NCI-H1417 treated with DMSO at 0.1 percent for 48 hours (cell line): ENCODE results near the gene MBD5.

Experiments
- DNase-seq: peaks from one replicate; lab custom pipeline; 2025; lab: John Stamatoyannopoulos, UW

The MBD5 gene

GRCh38 chr2:148124271-148124670, 103.4 kb downstream of the MBD5 start:
- no peak for DNase-seq

GRCh38 chr2:148130581-148130980, 109.7 kb downstream of the MBD5 start:
- DNase-seq: no peak

- no peak for DNase-seq
Measured at GRCh38 chr2:148132412-148132811, 111.5 kb downstream of the MBD5 start.

- no peak for DNase-seq
Measured at GRCh38 chr2:148135705-148136104, 114.8 kb downstream of the MBD5 start.

GRCh38 chr2:148136441-148136840, 115.5 kb downstream of the MBD5 start:
- DNase-seq: no peak

GRCh38 chr2:148161909-148162435, 141.1 kb downstream of the MBD5 start:
- no peak for DNase-seq

GRCh38 chr2:148162871-148163270, 142.0 kb downstream of the MBD5 start:
- DNase-seq: no peak

- no peak for DNase-seq
Measured at GRCh38 chr2:148165975-148166374, 145.1 kb downstream of the MBD5 start.

GRCh38 chr2:148167241-148167766, 146.4 kb downstream of the MBD5 start:
- DNase-seq: no peak

- DNase-seq: no peak
Measured at GRCh38 chr2:148167855-148168254, 147.0 kb downstream of the MBD5 start.

GRCh38 chr2:148172131-148172753, 151.4 kb downstream of the MBD5 start:
- DNase-seq: no peak

- no peak for DNase-seq
Measured at GRCh38 chr2:148173168-148173567, 152.3 kb downstream of the MBD5 start.

GRCh38 chr2:148177559-148177958, 156.7 kb downstream of the MBD5 start:
- no peak for DNase-seq

- no peak for DNase-seq
Measured at GRCh38 chr2:148179724-148180123, 158.8 kb downstream of the MBD5 start.

GRCh38 chr2:148184976-148185375, 164.1 kb downstream of the MBD5 start:
- no peak for DNase-seq

GRCh38 chr2:148194882-148195281, 174.0 kb downstream of the MBD5 start:
- DNase-seq: no peak

- DNase-seq: no peak
Measured at GRCh38 chr2:148201075-148202004, 180.4 kb downstream of the MBD5 start.

GRCh38 chr2:148202237-148202636, 181.3 kb downstream of the MBD5 start:
- DNase-seq: no peak

- no peak for DNase-seq
Measured at GRCh38 chr2:148207111-148207510, 186.2 kb downstream of the MBD5 start.

- no peak for DNase-seq
Measured at GRCh38 chr2:148209603-148210002, 188.7 kb downstream of the MBD5 start.

- no peak for DNase-seq
Measured at GRCh38 chr2:148218326-148219075, 197.6 kb downstream of the MBD5 start.

- no peak for DNase-seq
Measured at GRCh38 chr2:148221166-148221565, 200.3 kb downstream of the MBD5 start.
